OCI-LY1 (cell line): ENCODE measurements around the gene PGLYRP2.

ENCODE experiments used
- H2AFZ ChIP-seq: fragments of 200-600 bp; sonication (generic), shearing (Covaris generic); 2 replicates; pipeline ENCODE4 v1.6.0; 2014; ENCODE audit warnings: antibody characterized with exemption, mild to moderate bottlenecking, low read length
- H3F3A ChIP-seq: fragments of 200-600 bp; sonication (generic), shearing (Covaris generic); 2 replicates; pipeline ENCODE4 v1.6.0; 2014; ENCODE audit warnings: mild to moderate bottlenecking, antibody characterized with exemption, low read length, moderate library complexity; ENCODE audit not compliant: insufficient read depth
- H3K27ac ChIP-seq: fragments of 200-600 bp; sonication (generic); 2 replicates; pipeline ENCODE4 v1.5.1; 2014; ENCODE audit warnings: low read length, mixed run types, mild to moderate bottlenecking, low read depth; ENCODE audit not compliant: poor library complexity, severe bottlenecking
- H3K27me3 ChIP-seq: fragments of 200-600 bp; sonication (generic); 2 replicates; pipeline ENCODE4 v1.6.0; 2014; ENCODE audit warnings: antibody characterized with exemption, mild to moderate bottlenecking, low read length, moderate library complexity; ENCODE audit not compliant: insufficient read depth
- H3K36me3 ChIP-seq: fragments of 200-600 bp; sonication (generic); 2 replicates; pipeline ENCODE4 v1.6.1; 2014; ENCODE audit warnings: mild to moderate bottlenecking, antibody characterized with exemption, low read length, moderate library complexity, mixed read lengths; ENCODE audit not compliant: insufficient read depth
- H3K4me1 ChIP-seq: fragments of 200-600 bp; sonication (generic); 2 replicates; pipeline ENCODE4 v1.5.1; 2014; ENCODE audit warnings: mild to moderate bottlenecking, low read length, moderate library complexity; ENCODE audit not compliant: insufficient read depth, severe bottlenecking
- H3K4me2 ChIP-seq: fragments of 200-600 bp; sonication (generic), shearing (Covaris generic); 2 replicates; pipeline ENCODE4 v1.6.1; 2014; ENCODE audit warnings: low read length
- H3K4me3 ChIP-seq: fragments of 200-600 bp; sonication (generic); 2 replicates; pipeline ENCODE4 v1.5.1; 2014; ENCODE audit warnings: low read length, low read depth, mild to moderate bottlenecking, mixed read lengths; ENCODE audit not compliant: poor library complexity, severe bottlenecking
- H3K79me2 ChIP-seq: fragments of 200-600 bp; shearing (Covaris generic); 2 replicates; pipeline ENCODE4 v1.6.1; 2016; ENCODE audit warnings: mixed run types, low read length, mixed read lengths; ENCODE audit not compliant: insufficient read depth
- H3K9ac ChIP-seq: fragments of 200-600 bp; sonication (generic), shearing (Covaris generic); 2 replicates; pipeline ENCODE4 v1.6.1; 2014; ENCODE audit warnings: mild to moderate bottlenecking, low read length, mixed read lengths
- H3K9me2 ChIP-seq: fragments of 200-600 bp; sonication (generic), shearing (Covaris generic); 2 replicates; pipeline ENCODE4 v1.6.1; 2014; ENCODE audit warnings: low read depth, mild to moderate bottlenecking, low read length, mixed read lengths
- H3K9me3 ChIP-seq: fragments of 200-600 bp; shearing (Covaris generic); 2 replicates; pipeline ENCODE4 v1.6.1; 2014; ENCODE audit warnings: low read length, mixed read lengths
- H4K20me1 ChIP-seq: fragments of 200-600 bp; sonication (generic), shearing (Covaris generic); 2 replicates; pipeline ENCODE4 v1.6.0; 2016; ENCODE audit warnings: mild to moderate bottlenecking, low read length; ENCODE audit not compliant: insufficient read depth
- EZH2 ChIP-seq: fragments of 200-600 bp; sonication (generic), shearing (Covaris generic); IDR thresholded peaks from 2 replicates; pipeline ENCODE4 v1.8.0; 2017; ENCODE audit warnings: borderline replicate concordance, mixed run types, mild to moderate bottlenecking, antibody characterized with exemption, low read length, moderate library complexity, mixed read lengths
- TF ChIP-seq, protein P1 (sequence below): fragments of 200-600 bp; sonication (generic), shearing (Covaris generic); IDR thresholded peaks from 2 replicates; pipeline ENCODE4 v1.5.1; 2017; ENCODE audit warnings: mild to moderate bottlenecking, antibody characterized with exemption, low read length, moderate library complexity, mixed read lengths

PGLYRP2 gene, protein sequence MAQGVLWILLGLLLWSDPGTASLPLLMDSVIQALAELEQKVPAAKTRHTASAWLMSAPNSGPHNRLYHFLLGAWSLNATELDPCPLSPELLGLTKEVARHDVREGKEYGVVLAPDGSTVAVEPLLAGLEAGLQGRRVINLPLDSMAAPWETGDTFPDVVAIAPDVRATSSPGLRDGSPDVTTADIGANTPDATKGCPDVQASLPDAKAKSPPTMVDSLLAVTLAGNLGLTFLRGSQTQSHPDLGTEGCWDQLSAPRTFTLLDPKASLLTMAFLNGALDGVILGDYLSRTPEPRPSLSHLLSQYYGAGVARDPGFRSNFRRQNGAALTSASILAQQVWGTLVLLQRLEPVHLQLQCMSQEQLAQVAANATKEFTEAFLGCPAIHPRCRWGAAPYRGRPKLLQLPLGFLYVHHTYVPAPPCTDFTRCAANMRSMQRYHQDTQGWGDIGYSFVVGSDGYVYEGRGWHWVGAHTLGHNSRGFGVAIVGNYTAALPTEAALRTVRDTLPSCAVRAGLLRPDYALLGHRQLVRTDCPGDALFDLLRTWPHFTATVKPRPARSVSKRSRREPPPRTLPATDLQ

DNA sequence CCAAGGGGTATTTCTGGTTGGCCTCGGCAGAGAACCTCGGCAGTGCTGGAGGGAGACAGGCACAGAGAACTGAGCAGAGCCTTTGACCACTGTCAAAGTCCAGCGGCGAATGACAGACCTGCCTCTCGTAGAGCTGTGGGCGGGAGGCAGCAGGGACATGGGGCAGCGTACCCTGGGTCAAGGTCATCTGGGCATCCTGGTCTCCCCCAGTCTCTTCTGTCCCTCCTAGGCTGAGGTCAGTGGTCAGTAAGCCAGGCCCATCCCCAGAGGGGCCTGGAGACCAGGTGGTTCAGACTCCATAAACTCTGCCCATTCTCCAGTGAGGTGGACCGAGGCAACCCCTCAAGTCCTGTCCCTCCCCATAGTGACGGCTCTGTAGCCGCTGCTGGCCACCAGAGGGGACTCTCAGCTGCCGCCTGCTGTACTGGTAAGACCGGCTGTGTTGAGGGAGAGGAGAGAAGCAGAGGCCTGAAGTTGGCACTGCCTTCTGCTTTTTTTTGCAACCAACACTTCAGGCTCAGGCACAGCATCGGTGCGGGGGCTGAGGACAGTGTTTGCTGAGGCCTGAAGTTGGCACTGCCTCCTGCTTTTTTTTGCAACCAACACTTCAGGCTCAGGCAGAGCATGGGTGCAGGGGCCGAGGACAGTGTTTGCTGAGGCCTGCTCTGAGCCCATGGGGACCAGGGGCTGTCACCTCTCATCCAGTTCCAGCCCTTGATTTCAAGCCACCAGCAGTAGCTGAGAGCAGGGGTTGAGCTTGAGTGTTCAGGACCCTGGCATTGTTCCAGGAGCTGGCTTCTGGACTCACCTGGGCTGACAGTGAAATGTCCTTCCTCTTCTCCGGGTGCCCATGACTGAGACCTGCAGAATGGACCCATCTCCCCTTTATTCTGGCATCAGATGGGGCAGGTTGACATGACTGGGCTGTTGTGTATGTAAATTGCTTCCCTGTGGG is at the start of gene PGLYRP2:
Gene PGLYRP2, minus strand, starts transcription at position 111 of the 955 bp plus-strand sequence. CDS start 130 bp downstream, outside the sequence.
- H3F3A ChIP-seq: no peaks in the 10 kb centered on the region
- H2AFZ ChIP-seq: no peak within 1 kb of the TSS
- no peaks in the 10 kb centered on the region for H4K20me1 ChIP-seq
- H3K9ac ChIP-seq: no peak within 1 kb of the TSS
- no peak within 1 kb of the TSS for H3K4me2 ChIP-seq
- H3K4me3 ChIP-seq: no peak within 1 kb of the TSS
- H3K36me3 ChIP-seq: no peaks in the 10 kb centered on the region
- H3K27me3 ChIP-seq: no peaks in the 10 kb centered on the region
- no peaks in the 10 kb centered on the region for H3K4me1 ChIP-seq
- no peaks in the 10 kb centered on the region for H3K9me2 ChIP-seq
- H3K79me2 ChIP-seq: no peaks in the 10 kb centered on the region
- H3K9me3 ChIP-seq: no peaks in the 10 kb centered on the region
- H3K27ac ChIP-seq: no peak within 1 kb of the TSS
- TF ChIP-seq, protein P1, sequence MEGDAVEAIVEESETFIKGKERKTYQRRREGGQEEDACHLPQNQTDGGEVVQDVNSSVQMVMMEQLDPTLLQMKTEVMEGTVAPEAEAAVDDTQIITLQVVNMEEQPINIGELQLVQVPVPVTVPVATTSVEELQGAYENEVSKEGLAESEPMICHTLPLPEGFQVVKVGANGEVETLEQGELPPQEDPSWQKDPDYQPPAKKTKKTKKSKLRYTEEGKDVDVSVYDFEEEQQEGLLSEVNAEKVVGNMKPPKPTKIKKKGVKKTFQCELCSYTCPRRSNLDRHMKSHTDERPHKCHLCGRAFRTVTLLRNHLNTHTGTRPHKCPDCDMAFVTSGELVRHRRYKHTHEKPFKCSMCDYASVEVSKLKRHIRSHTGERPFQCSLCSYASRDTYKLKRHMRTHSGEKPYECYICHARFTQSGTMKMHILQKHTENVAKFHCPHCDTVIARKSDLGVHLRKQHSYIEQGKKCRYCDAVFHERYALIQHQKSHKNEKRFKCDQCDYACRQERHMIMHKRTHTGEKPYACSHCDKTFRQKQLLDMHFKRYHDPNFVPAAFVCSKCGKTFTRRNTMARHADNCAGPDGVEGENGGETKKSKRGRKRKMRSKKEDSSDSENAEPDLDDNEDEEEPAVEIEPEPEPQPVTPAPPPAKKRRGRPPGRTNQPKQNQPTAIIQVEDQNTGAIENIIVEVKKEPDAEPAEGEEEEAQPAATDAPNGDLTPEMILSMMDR: no peak
- TF ChIP-seq EZH2: no peak

DNA sequence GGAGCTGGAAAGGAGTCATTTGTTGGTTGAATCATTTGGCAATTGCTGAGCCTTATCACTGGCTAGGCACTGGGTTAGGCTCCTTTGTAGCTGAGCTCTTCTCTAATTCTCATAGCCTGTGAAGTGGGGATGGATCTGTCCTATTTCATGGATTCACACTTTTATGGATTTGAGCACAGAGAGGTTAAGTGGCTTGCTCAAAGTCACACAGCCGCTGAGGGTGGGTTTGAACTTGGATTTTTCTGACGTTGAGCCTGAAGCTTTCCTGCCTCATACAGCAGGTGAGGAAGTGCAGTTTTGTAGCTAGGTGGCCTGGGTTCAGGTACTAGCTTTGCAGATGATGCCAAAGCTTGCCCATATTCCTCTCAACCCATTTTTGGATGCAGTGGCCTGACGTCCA is 48.4 kb upstream of the PGLYRP2 start:
- Histone ChIP-seq H3K36me3 (no peaks in the 10 kb centered on the region), H3K4me2 (no peak overlapping the region), H3K9ac (no peak overlapping the region), H3K27ac (no peak overlapping the region), H2AFZ (no peak overlapping the region), H4K20me1 (no peaks in the 10 kb centered on the region), H3K9me2 (no peaks in the 10 kb centered on the region), H3K9me3 (no peaks in the 10 kb centered on the region), H3K27me3 (no peaks in the 10 kb centered on the region; the same call in 1 of the 2 replicates), H3K4me1 (no peaks in the 10 kb centered on the region), H3K4me3 (no peak overlapping the region), H3F3A (no peaks in the 10 kb centered on the region), H3K79me2 (no peaks in the 10 kb centered on the region)
- no peak for TF ChIP-seq EZH2
- TF ChIP-seq, protein P1: no peak

DNA sequence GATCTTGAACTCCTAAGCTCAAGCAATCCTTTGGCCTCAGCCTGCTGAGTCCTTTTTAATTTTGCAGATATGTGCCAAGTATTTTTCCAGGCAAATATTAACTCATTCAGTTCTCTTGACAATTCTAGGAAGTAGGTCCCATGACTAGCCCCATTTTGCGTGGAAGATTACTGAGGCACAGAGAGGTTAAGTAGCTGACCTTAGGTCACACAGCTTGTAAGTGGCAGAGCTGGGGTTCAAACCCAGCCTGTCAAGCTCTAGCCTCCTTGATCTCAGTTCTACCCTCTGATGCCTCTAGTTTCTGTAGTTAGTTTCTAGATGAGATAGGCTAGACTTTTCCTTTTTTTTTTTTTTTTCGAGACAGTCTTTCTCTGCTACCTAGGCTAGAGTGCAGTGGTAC is 47.1 kb upstream of the PGLYRP2 start:
- Histone ChIP-seq H3F3A (no peaks in the 10 kb centered on the region), H3K9ac (no peak overlapping the region), H3K9me3 (no peaks in the 10 kb centered on the region), H2AFZ (no peak overlapping the region), H3K36me3 (no peaks in the 10 kb centered on the region), H3K9me2 (no peaks in the 10 kb centered on the region), H3K79me2 (no peaks in the 10 kb centered on the region), H3K4me3 (no peak overlapping the region), H4K20me1 (no peaks in the 10 kb centered on the region), H3K4me2 (no peak overlapping the region), H3K27me3 (no peaks in the 10 kb centered on the region; the same call in 1 of the 2 replicates), H3K27ac (no peak overlapping the region), H3K4me1 (no peaks in the 10 kb centered on the region)
- TF ChIP-seq EZH2: no peak
- TF ChIP-seq, protein P1: no peak
